H1 (cell line): ENCODE data around the gene RMC1. TPM values are rescaled to one million over a fixed set of nuclear protein-coding genes. Genes with fewer than 3 reads are reported as not detected.

Experiments
- BRCA1 ChIP-seq: IDR thresholded peaks from 2 replicates; pipeline ENCODE4 v1.6.1; 2012; ENCODE audit warnings: low read depth, low read length, improper control_type of control experiment
- HDAC6 ChIP-seq: IDR thresholded peaks from one replicate; pipeline ENCODE4 v1.7.1; 2012; ENCODE audit warnings: low read depth, mild to moderate bottlenecking, inconsistent platforms, low read length, moderate library complexity
- SP2 ChIP-seq: IDR thresholded peaks from 2 replicates; pipeline ENCODE4 v1.6.1; 2012; ENCODE audit warnings: mild to moderate bottlenecking, low read length, inconsistent platforms
- polyA plus RNA-seq, 7 experiments: library from polyadenylated mRNA; depleted of rRNA in 3 of 7; stranded (reverse) in 5 of 7; unstranded in 2 of 7; fragments of >200 nt in 5 of 7; fragments of 200-250 nt in 2 of 7; gene quantifications; 1 replicate in 5 of 7; 2 replicates in 1 of 7; 4 replicates in 1 of 7; pipeline versions ENCODE4 v1.2.1 to v1.2.3, GENCODE V29; 2011 to 2013; ENCODE audit warnings: missing spikeins in 2 of 7, mixed read lengths in 2 of 7
- total RNA-seq: library from RNA; stranded (reverse); fragmentation: NEBNext Ultra II Directional; extraction: Animal tissue kit (Norgen Biotek cat#: 25700); gene quantifications from 2 replicates; pipeline ENCODE4 v1.2.1, GENCODE V29; 2021

RMC1 gene
- total and polyA plus RNA-seq, 2 of the 8 experiments (the other 6 are each of a cell fraction or from before 2014, with no cell fraction given): 16.4 to 20.1 TPM

DNA sequence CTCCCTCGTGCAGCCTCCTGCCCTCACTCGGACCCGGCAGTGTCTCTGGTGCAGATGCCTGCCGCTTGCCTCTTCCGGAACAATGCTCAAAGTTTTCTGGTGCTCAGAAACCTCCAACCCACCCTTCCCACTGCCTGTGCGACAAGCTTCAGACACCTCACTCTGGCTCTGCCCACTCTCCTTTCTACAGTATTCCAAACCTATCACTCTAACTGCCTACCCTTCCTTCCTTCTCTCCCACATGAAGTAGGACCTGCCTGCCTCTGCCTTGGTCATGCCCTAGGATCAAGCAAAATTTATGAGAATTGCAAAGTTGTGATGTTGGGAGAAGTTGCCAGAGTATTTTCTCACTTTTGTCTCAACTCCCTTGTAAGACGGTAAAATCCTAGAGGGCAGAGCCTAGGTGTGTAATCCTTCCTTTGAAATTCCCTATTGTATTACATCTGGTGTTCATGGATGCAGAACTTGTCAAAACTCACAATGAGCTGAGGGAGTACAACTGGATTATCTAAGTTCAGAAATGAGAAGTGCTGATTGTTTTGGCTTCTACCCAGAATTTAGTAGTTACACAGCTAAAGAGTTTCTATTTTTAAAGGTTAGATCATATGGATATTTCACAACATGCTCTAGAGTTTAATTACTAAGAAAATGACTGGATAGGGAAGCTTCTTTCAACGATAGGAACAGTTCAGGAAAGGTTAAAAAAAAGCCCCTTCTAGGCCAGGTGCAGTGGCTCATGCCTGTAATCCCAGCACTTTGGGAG lies 75.8 kb downstream of the RMC1 start (continued):
- TF ChIP-seq HDAC6 (no peak), BRCA1 (no peak), SP2 (no peak)
